K562 (cell line): ENCODE data around the gene TEDDM1. TPM values are rescaled to one million over a fixed set of nuclear protein-coding genes. Genes with fewer than 3 reads are reported as not detected.
A peak's percentile ranks its signal among the peaks of the same experiment; 100 is the strongest.

Experiments
- ARNT ChIP-seq, 2 experiments: fragments of 450-650 bp; IDR thresholded peaks; 2 replicates each; pipeline ENCODE4 v1.6.1; 2016; ENCODE audit warnings: mild to moderate bottlenecking in 1 of 2
- ASH1L ChIP-seq: fragments of 450-650 bp; IDR thresholded peaks from 2 replicates; pipeline ENCODE4 v1.6.1; 2018; ENCODE audit warnings: borderline replicate concordance, mild to moderate bottlenecking, low read depth; ENCODE audit not compliant: partially characterized antibody
- CBX1 ChIP-seq: sonication (generic); IDR thresholded peaks from 2 replicates; pipeline ENCODE4 v1.6.1; 2016; ENCODE audit warnings: antibody characterized with exemption, low read depth, mild to moderate bottlenecking
- HMG20B ChIP-seq: fragments of 250-450 bp; sonication (Bioruptor Pico); IDR thresholded peaks from 2 replicates; pipeline ENCODE4 v1.5.0; 2021; ENCODE audit warnings: mild to moderate bottlenecking
- HOXB6 ChIP-seq: fragments of 250-450 bp; sonication (Bioruptor Pico); IDR thresholded peaks from 2 replicates; pipeline ENCODE4 v1.5.1; 2022; ENCODE audit warnings: mild to moderate bottlenecking, borderline replicate concordance
- MXI1 ChIP-seq: IDR thresholded peaks from 2 replicates; pipeline ENCODE4 v1.6.1; 2011; ENCODE audit warnings: low read depth, mild to moderate bottlenecking, improper control_type of control experiment, low read length
- NR4A1 ChIP-seq, 2 experiments: fragments of 250-450 bp in 1 of 2; fragments of 450-650 bp in 1 of 2; sonication (Bioruptor Pico) in 1 of 2; IDR thresholded peaks; 2 replicates each; pipeline versions ENCODE4 v1.4.0 to v1.6.1; 2016 to 2020; ENCODE audit warnings: mild to moderate bottlenecking in 2 of 2, missing compliant biosample characterization in 1 of 2, missing genetic modification characterization in 1 of 2, moderate library complexity in 1 of 2
- PHF20 ChIP-seq: fragments of 450-650 bp; IDR thresholded peaks from 2 replicates; pipeline ENCODE4 v1.6.1; 2018; ENCODE audit not compliant: partially characterized antibody
- POLR2B ChIP-seq: fragments of 450-650 bp; IDR thresholded peaks from 2 replicates; pipeline ENCODE4 v1.6.1; 2018; ENCODE audit warnings: low read depth; ENCODE audit not compliant: partially characterized antibody
- POLR2H ChIP-seq: IDR thresholded peaks from 2 replicates; pipeline ENCODE4 v1.6.1; 2016; ENCODE audit warnings: missing genetic modification characterization, low read depth, mild to moderate bottlenecking, control low read depth, missing compliant biosample characterization, moderate library complexity
- PPARD ChIP-seq: fragments of 250-450 bp; sonication (Bioruptor Pico); IDR thresholded peaks from 2 replicates; pipeline ENCODE4 v1.8.0; 2022; ENCODE audit warnings: inconsistent platforms, mild to moderate bottlenecking, moderate library complexity
- SMARCB1 ChIP-seq: IDR thresholded peaks from 2 replicates; pipeline ENCODE4 v1.6.1; 2011; ENCODE audit warnings: improper control_type of control experiment, low read depth; ENCODE audit not compliant: insufficient read length
- TGIF2 ChIP-seq: sonication (generic); formaldehyde crosslinking; IDR thresholded peaks from 2 replicates; pipeline ENCODE4 v1.8.1; 2022; ENCODE audit warnings: mild to moderate bottlenecking, missing genetic modification reagents, moderate library complexity
- ZNF699 ChIP-seq: fragments of 250-450 bp; sonication (Bioruptor Pico); IDR thresholded peaks from 2 replicates; pipeline ENCODE4 v1.8.0; 2021; ENCODE audit warnings: mild to moderate bottlenecking, moderate library complexity; ENCODE audit not compliant: insufficient replicate concordance
- polyA plus RNA-seq, 8 experiments: library from polyadenylated mRNA; depleted of rRNA in 4 of 8; stranded (reverse) in 5 of 8; unstranded in 3 of 8; fragments of >200 nt; fragmentation: Nextera tagmentation in 2 of 8; fragmentation: Illumina TruSeq in 1 of 8; extraction: Ambion mirVana in 2 of 8; extraction: Trizol in 1 of 8; gene quantifications; 2 replicates each; pipeline versions ENCODE4 v1.2.1 to v1.2.3, GENCODE V29; 2011 to 2014; ENCODE audit warnings: inconsistent platforms in 1 of 8, missing spikeins in 1 of 8
- total RNA-seq, 7 experiments: library from RNA; depleted of rRNA in 6 of 7; stranded (reverse); fragments of >200 nt in 6 of 7; fragmentation: Illumina TruSeq in 2 of 7; extraction: Trizol in 2 of 7; gene quantifications; 2 replicates each; pipeline versions ENCODE4 v1.2.1 to v1.2.3, GENCODE V29; 2011 to 2021; ENCODE audit warnings: low replicate concordance in 1 of 7
- TF ChIP-seq, protein P1 (sequence below): fragments of 450-650 bp; IDR thresholded peaks from one replicate; pipeline ENCODE4 v1.6.1; 2018; ENCODE audit warnings: mild to moderate bottlenecking, moderate library complexity; ENCODE audit not compliant: partially characterized antibody
- TF ChIP-seq, protein P2 (sequence below): sonication (generic); formaldehyde crosslinking; IDR thresholded peaks from 2 replicates; pipeline ENCODE4 v1.5.0; 2020; ENCODE audit warnings: missing genetic modification reagents
- TF ChIP-seq, protein P3 (sequence below): sonication (generic); formaldehyde crosslinking; IDR thresholded peaks from 2 replicates; pipeline ENCODE4 v1.8.0; 2022; ENCODE audit warnings: mild to moderate bottlenecking, missing genetic modification reagents
- TF ChIP-seq, protein P4 (sequence below): fragments of 250-450 bp; sonication (Bioruptor Pico); IDR thresholded peaks from 2 replicates; pipeline ENCODE4 v1.8.0; 2022; ENCODE audit warnings: moderate library complexity, mild to moderate bottlenecking, inconsistent platforms
- TF ChIP-seq, protein P5 (sequence below): fragments of 450-650 bp; formaldehyde crosslinking; IDR thresholded peaks from 2 replicates; pipeline ENCODE4 v1.4.0; 2020; ENCODE audit warnings: mild to moderate bottlenecking, moderate library complexity

TEDDM1 gene
- total and polyA plus RNA-seq, 9 of the 15 experiments (the other 6 are each of a cell fraction or from before 2014, with no cell fraction given): not detected

DNA sequence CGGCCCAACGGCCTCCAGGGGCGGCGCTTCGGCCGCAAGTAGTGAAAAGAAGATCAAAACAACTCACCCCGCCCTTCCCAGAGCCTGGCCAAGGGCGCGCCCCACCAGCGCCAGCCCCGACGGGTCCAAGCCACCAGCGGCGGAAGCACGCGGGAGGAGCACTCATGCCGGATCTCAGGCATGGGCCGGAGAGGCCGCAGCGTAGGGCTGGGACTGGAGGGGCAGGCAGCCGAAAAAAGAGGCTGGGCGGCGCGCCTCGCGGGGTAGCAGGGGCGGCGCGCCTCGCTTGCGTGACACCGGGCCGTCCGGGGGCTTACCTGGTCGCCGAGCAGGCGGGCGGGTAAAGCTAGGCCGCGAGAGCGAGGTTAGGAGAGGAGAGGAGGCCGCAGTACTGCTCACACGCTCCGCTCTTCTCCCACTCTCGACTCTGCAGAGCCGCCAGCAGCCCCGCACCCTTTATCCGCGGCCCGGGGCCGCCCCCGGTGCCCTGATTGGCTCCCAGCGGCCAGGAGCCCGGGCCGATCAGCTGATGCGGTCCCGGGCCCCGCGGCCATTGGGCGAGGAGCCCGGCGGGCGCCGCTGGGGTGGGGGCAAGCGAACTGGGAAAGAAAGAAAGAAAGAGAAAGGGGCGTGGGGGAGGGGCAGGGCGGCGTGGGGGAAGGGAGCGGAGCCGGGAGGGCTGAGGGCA, 9.0 kb downstream of the TEDDM1 start, which contains the start of gene GLUL (continued):
- TF ChIP-seq, protein P1, sequence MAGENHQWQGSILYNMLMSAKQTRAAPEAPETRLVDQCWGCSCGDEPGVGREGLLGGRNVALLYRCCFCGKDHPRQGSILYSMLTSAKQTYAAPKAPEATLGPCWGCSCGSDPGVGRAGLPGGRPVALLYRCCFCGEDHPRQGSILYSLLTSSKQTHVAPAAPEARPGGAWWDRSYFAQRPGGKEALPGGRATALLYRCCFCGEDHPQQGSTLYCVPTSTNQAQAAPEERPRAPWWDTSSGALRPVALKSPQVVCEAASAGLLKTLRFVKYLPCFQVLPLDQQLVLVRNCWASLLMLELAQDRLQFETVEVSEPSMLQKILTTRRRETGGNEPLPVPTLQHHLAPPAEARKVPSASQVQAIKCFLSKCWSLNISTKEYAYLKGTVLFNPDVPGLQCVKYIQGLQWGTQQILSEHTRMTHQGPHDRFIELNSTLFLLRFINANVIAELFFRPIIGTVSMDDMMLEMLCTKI: no peak
- 0 out of 2 replicates have a peak, but pooled peaks have one; percentile 81 for TF ChIP-seq TGIF2 (CRISPR knock-in tag)
- no peak for TF ChIP-seq HMG20B (CRISPR knock-in tag)
- no peak for TF ChIP-seq PPARD (CRISPR knock-in tag)
- TF ChIP-seq POLR2B: peak; percentile 99
- TF ChIP-seq, protein P2, sequence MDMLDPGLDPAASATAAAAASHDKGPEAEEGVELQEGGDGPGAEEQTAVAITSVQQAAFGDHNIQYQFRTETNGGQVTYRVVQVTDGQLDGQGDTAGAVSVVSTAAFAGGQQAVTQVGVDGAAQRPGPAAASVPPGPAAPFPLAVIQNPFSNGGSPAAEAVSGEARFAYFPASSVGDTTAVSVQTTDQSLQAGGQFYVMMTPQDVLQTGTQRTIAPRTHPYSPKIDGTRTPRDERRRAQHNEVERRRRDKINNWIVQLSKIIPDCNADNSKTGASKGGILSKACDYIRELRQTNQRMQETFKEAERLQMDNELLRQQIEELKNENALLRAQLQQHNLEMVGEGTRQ (CRISPR knock-in tag): peak; percentile 76
- TF ChIP-seq ZNF699 (CRISPR knock-in tag): no peak
- no peak for TF ChIP-seq ASH1L
- TF ChIP-seq SMARCB1: no peak
- peak; percentile 97 for TF ChIP-seq CBX1
- TF ChIP-seq, protein P3, sequence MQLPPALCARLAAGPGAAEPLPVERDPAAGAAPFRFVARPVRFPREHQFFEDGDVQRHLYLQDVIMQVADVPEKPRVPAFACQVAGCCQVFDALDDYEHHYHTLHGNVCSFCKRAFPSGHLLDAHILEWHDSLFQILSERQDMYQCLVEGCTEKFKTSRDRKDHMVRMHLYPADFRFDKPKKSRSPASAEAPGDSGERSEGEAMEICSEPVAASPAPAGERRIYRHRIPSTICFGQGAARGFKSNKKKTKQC (CRISPR knock-in tag): 0 out of 2 replicates have a peak, but pooled peaks have one; percentile 63
- TF ChIP-seq, protein P4, sequence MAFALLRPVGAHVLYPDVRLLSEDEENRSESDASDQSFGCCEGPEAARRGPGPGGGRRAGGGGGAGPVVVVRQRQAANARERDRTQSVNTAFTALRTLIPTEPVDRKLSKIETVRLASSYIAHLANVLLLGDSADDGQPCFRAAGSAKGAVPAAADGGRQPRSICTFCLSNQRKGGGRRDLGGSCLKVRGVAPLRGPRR: no peak
- TF ChIP-seq HOXB6 (CRISPR knock-in tag): peak; percentile 57; the same call in 1 of the 2 replicates
- peak; percentile 98 for TF ChIP-seq POLR2H (tag)
- TF ChIP-seq MXI1: peak; percentile 15; the same call in 1 of the 2 replicates
- peak; percentile 70 for TF ChIP-seq PHF20
- TF ChIP-seq ARNT (IDR thresholded peaks at IDR 0.05): no peak
- TF ChIP-seq, protein P5, sequence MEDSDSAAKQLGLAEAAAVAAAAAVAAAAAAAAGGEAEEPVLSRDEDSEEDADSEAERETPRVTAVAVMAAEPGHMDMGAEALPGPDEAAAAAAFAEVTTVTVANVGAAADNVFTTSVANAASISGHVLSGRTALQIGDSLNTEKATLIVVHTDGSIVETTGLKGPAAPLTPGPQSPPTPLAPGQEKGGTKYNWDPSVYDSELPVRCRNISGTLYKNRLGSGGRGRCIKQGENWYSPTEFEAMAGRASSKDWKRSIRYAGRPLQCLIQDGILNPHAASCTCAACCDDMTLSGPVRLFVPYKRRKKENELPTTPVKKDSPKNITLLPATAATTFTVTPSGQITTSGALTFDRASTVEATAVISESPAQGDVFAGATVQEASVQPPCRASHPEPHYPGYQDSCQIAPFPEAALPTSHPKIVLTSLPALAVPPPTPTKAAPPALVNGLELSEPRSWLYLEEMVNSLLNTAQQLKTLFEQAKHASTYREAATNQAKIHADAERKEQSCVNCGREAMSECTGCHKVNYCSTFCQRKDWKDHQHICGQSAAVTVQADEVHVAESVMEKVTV (CRISPR knock-in tag): no peak
- TF ChIP-seq NR4A1 (CRISPR knock-in tag; IDR thresholded peaks at IDR 0.05): 0 out of 2 replicates have a peak, but pooled peaks have one; percentile 68
- peak; percentile 40; the same call in 1 of the 2 replicates for TF ChIP-seq NR4A1 (tag; IDR thresholded peaks at IDR 0.05)
